ENCODE measurements around the gene EIF2AK3. TPM values are rescaled to one million over a fixed set of nuclear protein-coding genes. Genes with fewer than 3 reads are reported as not detected.

Gene EIF2AK3
- total and polyA plus RNA-seq, 2 of the 8 experiments (the other 6 are each of a cell fraction or from before 2014, with no cell fraction given) = 5.8 to 22.8 TPM

GRCh38 chr2:88636026-88636425, 8.8 kb upstream of the EIF2AK3 start (continued):
- no peak for TF ChIP-seq EZH2 (IDR thresholded peaks at IDR 0.05; ENCODE audit: low read depth, low read length, severe bottlenecking)

All from H1 (cell line).